ENCODE results near the gene AZU1.
"Not testable (repeated sequence)": the region's sequence is repeated elsewhere in the genome, so short reads cannot be mapped to it uniquely, and the experiment has no call there.

Gene AZU1

GRCh38 chr19:852136-853013 is 24.7 kb downstream of the AZU1 start, which contains the start of gene ELANE:
Gene ELANE, plus strand, starts transcription at chr19:852303. Its CDS starts 26 bp downstream, at chr19:852329.
- no peak for TF ChIP-seq CTCF (IDR thresholded peaks at IDR 0.05; ENCODE audit: low read depth, low read length)
- no peak within 1 kb of the TSS for H3K4me3 ChIP-seq (ENCODE audit: low read depth, low read length)

GRCh38 chr19:853014-853585 is 25.5 kb downstream of the AZU1 start:
- TF ChIP-seq CTCF (IDR thresholded peaks at IDR 0.05; ENCODE audit: low read depth, low read length) = no peak
- H3K4me3 ChIP-seq (ENCODE audit: low read depth, low read length) = no peak overlapping the region

- not testable (repeated sequence) for H3K4me3 ChIP-seq (ENCODE audit: low read depth, low read length)
Measured at GRCh38 chr19:853614-854220, 26.1 kb downstream of the AZU1 start.

- H3K4me3 ChIP-seq (ENCODE audit: low read depth, low read length) = no peak overlapping the region
- TF ChIP-seq CTCF (IDR thresholded peaks at IDR 0.05; ENCODE audit: low read depth, low read length) = no peak
Measured at GRCh38 chr19:854549-854948, 26.9 kb downstream of the AZU1 start.

- H3K4me3 ChIP-seq (ENCODE audit: low read depth, low read length) = no peak overlapping the region
- TF ChIP-seq CTCF (IDR thresholded peaks at IDR 0.05; ENCODE audit: low read depth, low read length) = no peak
Measured at GRCh38 chr19:855142-855541, 27.5 kb downstream of the AZU1 start.

- H3K4me3 ChIP-seq (ENCODE audit: low read depth, low read length) = no peak overlapping the region
- no peak for TF ChIP-seq CTCF (IDR thresholded peaks at IDR 0.05; ENCODE audit: low read depth, low read length)
Measured at GRCh38 chr19:855566-856120, 28.0 kb downstream of the AZU1 start.

- H3K4me3 ChIP-seq (ENCODE audit: low read depth, low read length) = no peak overlapping the region
- no peak for TF ChIP-seq CTCF (IDR thresholded peaks at IDR 0.05; ENCODE audit: low read depth, low read length)
Measured at GRCh38 chr19:858284-858683, 30.6 kb downstream of the AZU1 start.
